Mesenchymal stem cell (in vitro differentiated cells and primary cell): ENCODE data around the gene ZNF524.

Experiments used
- DNase-seq: peaks from one replicate; pipeline ENCODE4 v3.0.0-alpha.2; 2013
- H2AFZ ChIP-seq: one replicate; pipeline ENCODE4 v1.6.1; 2013; ENCODE audit warnings: low read depth, mild to moderate bottlenecking, control low read depth, inconsistent platforms, low read length, moderate library complexity
- H2AK5ac ChIP-seq: 2 replicates; pipeline ENCODE4 v1.6.1; 2013; ENCODE audit warnings: low read length, moderate library complexity, mild to moderate bottlenecking, inconsistent platforms; ENCODE audit not compliant: severe bottlenecking
- H2BK120ac ChIP-seq: one replicate; pipeline ENCODE4 v1.6.1; 2013; ENCODE audit warnings: low read depth, mild to moderate bottlenecking, inconsistent platforms, low read length, moderate library complexity
- H2BK12ac ChIP-seq, 2 experiments: one replicate each; pipeline ENCODE4 v1.6.1; 2013; ENCODE audit warnings: inconsistent platforms in 2 of 2, low read length in 2 of 2, mild to moderate bottlenecking in 2 of 2, moderate library complexity in 2 of 2, control low read depth in 1 of 2
- H2BK15ac ChIP-seq: one replicate; pipeline ENCODE4 v1.6.1; 2013; ENCODE audit warnings: mild to moderate bottlenecking, low read depth, inconsistent platforms; ENCODE audit not compliant: poor library complexity, severe bottlenecking
- H2BK5ac ChIP-seq: 2 replicates; pipeline ENCODE4 v1.6.1; 2013; ENCODE audit warnings: low read depth, mild to moderate bottlenecking, low read length, control low read depth, inconsistent platforms; ENCODE audit not compliant: poor library complexity, severe bottlenecking
- H3K14ac ChIP-seq, 2 experiments: one replicate each; pipeline ENCODE4 v1.6.1; 2013; ENCODE audit warnings: inconsistent platforms in 2 of 2, low read length in 2 of 2, control low read depth in 1 of 2, mild to moderate bottlenecking in 1 of 2, moderate library complexity in 1 of 2
- H3K18ac ChIP-seq, 2 experiments: one replicate each; pipeline ENCODE4 v1.6.1; 2013; ENCODE audit warnings: inconsistent platforms in 2 of 2, low read length in 2 of 2, control low read depth in 1 of 2, low read depth in 1 of 2, mild to moderate bottlenecking in 1 of 2
- H3K23ac ChIP-seq, 2 experiments: one replicate each; pipeline ENCODE4 v1.6.1; 2013; ENCODE audit warnings: inconsistent platforms in 2 of 2, low read length in 2 of 2, mild to moderate bottlenecking in 2 of 2, moderate library complexity in 2 of 2, control low read depth in 1 of 2
- H3K27ac ChIP-seq: 2 replicates; pipeline ENCODE4 v1.5.1; 2013; ENCODE audit warnings: mild to moderate bottlenecking, moderate library complexity, low read length, control low read depth, inconsistent platforms; ENCODE audit not compliant: poor library complexity, severe bottlenecking
- H3K27me3 ChIP-seq, 2 experiments: 2 replicates each; pipeline versions ENCODE4 v1.6.1 to v1.7.0; 2013; ENCODE audit warnings: low read length in 2 of 2, mild to moderate bottlenecking in 2 of 2, moderate library complexity in 2 of 2, control low read depth in 1 of 2, inconsistent platforms in 1 of 2; ENCODE audit not compliant: control insufficient read depth in 1 of 2, insufficient read depth in 1 of 2
- H3K36me3 ChIP-seq, 2 experiments: 2 replicates each; pipeline versions ENCODE4 v1.6.1 to v1.7.0; 2013; ENCODE audit warnings: low read length in 2 of 2, control low read depth in 1 of 2, inconsistent platforms in 1 of 2, low read depth in 1 of 2, mild to moderate bottlenecking in 1 of 2; ENCODE audit not compliant: insufficient read depth in 2 of 2, control insufficient read depth in 1 of 2
- H3K4ac ChIP-seq, 2 experiments: one replicate each; pipeline ENCODE4 v1.6.1; 2013; ENCODE audit warnings: inconsistent platforms in 2 of 2, low read length in 2 of 2, mild to moderate bottlenecking in 2 of 2, moderate library complexity in 2 of 2, control low read depth in 1 of 2, low read depth in 1 of 2
- H3K4me1 ChIP-seq: 2 replicates; pipeline ENCODE4 v1.6.1; 2013; ENCODE audit warnings: low read depth, low read length, control low read depth; ENCODE audit not compliant: control insufficient read depth, insufficient read depth
- H3K4me2 ChIP-seq: 2 replicates; pipeline ENCODE4 v1.6.1; 2013; ENCODE audit warnings: low read length, mild to moderate bottlenecking, inconsistent platforms; ENCODE audit not compliant: poor library complexity, severe bottlenecking
- H3K4me3 ChIP-seq, 2 experiments: 2 replicates each; pipeline versions ENCODE4 v1.5.1 to v1.7.0; 2013; ENCODE audit warnings: low read length in 2 of 2, mild to moderate bottlenecking in 2 of 2, control low read depth in 1 of 2, low read depth in 1 of 2; ENCODE audit not compliant: insufficient read depth in 1 of 2
- H3K79me1 ChIP-seq: replicated peaks from 2 replicates; pipeline ENCODE4 v1.6.1; 2013; ENCODE audit warnings: mild to moderate bottlenecking, control low read depth, low read length, inconsistent platforms; ENCODE audit not compliant: poor library complexity, severe bottlenecking
- H3K9ac ChIP-seq: 2 replicates; pipeline ENCODE4 v1.7.0; 2013; ENCODE audit warnings: mild to moderate bottlenecking, low read length, moderate library complexity
- H3K9me3 ChIP-seq: 2 replicates; pipeline ENCODE4 v1.7.0; 2013; ENCODE audit warnings: mild to moderate bottlenecking, low read length; ENCODE audit not compliant: control insufficient read depth
- H4K8ac ChIP-seq: one replicate; pipeline ENCODE4 v1.6.1; 2013; ENCODE audit warnings: inconsistent platforms, mild to moderate bottlenecking, low read length, moderate library complexity
- H4K91ac ChIP-seq: one replicate; pipeline ENCODE4 v1.6.1; 2013; ENCODE audit warnings: mild to moderate bottlenecking, low read length, inconsistent platforms
- WGBS: methylation state at CpG from one replicate; pipeline ENCODE4 v1.1.7; 2013; ENCODE audit warnings: mixed read lengths; 5-methylcytosine and 5-hydroxymethylcytosine counted together

Gene ZNF524

GRCh38 chr19:55643887-55644176 lies 43.7 kb downstream of the ZNF524 start:
- Histone ChIP-seq H3K23ac (no peak overlapping the region), H3K27ac (peak overlapping the region; percentile 33), H3K4me2 (peak overlapping the region; percentile 89), H3K4me1 (peaks cover 38% of the 10 kb centered on the region), H3K79me1 (peaks cover 19% of the 10 kb centered on the region), H4K91ac (no peak overlapping the region), H3K9ac (peak overlapping the region; percentile 94), H3K4me3 (peak overlapping the region; percentile 82 to 94), H2AK5ac (peak overlapping the region; percentile 38), H2BK120ac (peak overlapping the region; percentile 59), H4K8ac (no peak overlapping the region), H2BK5ac (no peak overlapping the region), H3K36me3 (peaks cover 22 to 23% of the 10 kb centered on the region in 2 experiments), H3K14ac (peak overlapping the region in 1 of 2 experiments; percentile 26), H2AFZ (no peak overlapping the region), H3K9me3 (no peaks in the 10 kb centered on the region), H3K27me3 (no peaks in the 10 kb centered on the region), H3K4ac (peak overlapping the region; percentile 5 to 19), H2BK12ac (no peak overlapping the region), H2BK15ac (peak overlapping the region; percentile 6), H3K18ac (no peak overlapping the region)
- DNase-seq, result no peak
- WGBS, result under 1% methylated on average over 15 of the region's 15 CpGs

GRCh38 chr19:55644191-55644833 lies 44.2 kb downstream of the ZNF524 start:
- H2AK5ac ChIP-seq, result peak overlapping the region; percentile 38
- H2BK5ac ChIP-seq, result no peak overlapping the region
- H2BK12ac ChIP-seq, result no peak overlapping the region
- peak overlapping the region; percentile 6 for H2BK15ac ChIP-seq
- H3K27ac ChIP-seq, result peak overlapping the region; percentile 33
- peaks cover 23% of the 10 kb centered on the region for H3K79me1 ChIP-seq
- no peak overlapping the region for H2AFZ ChIP-seq
- H3K4me2 ChIP-seq, result peak overlapping the region; percentile 89
- H3K27me3 ChIP-seq, result no peaks in the 10 kb centered on the region
- no peak overlapping the region for H2BK120ac ChIP-seq
- H3K4ac ChIP-seq, result peak overlapping the region in 1 of 2 experiments; percentile 19
- H3K36me3 ChIP-seq, result peaks cover 17 to 25% of the 10 kb centered on the region in 2 experiments
- peak overlapping the region; percentile 94 for H3K9ac ChIP-seq
- no peaks in the 10 kb centered on the region for H3K9me3 ChIP-seq
- DNase-seq, result no peak
- peak overlapping the region in 1 of 2 experiments; percentile 26 for H3K14ac ChIP-seq
- peak overlapping the region; percentile 4 for H4K8ac ChIP-seq
- H4K91ac ChIP-seq, result no peak overlapping the region
- H3K4me3 ChIP-seq, result peak overlapping the region; percentile 82 to 94
- H3K4me1 ChIP-seq, result peaks cover 42% of the 10 kb centered on the region
- WGBS, result 54% methylated on average over 10 of the region's 12 CpGs
- H3K23ac ChIP-seq, result no peak overlapping the region
- H3K18ac ChIP-seq, result no peak overlapping the region

- Histone ChIP-seq H3K4me1 (peaks cover 45% of the 10 kb centered on the region), H3K27ac (no peak overlapping the region), H3K79me1 (peaks cover 27% of the 10 kb centered on the region), H2BK15ac (no peak overlapping the region), H3K27me3 (no peaks in the 10 kb centered on the region), H2BK120ac (no peak overlapping the region), H2AK5ac (no peak overlapping the region), H3K4ac (no peak overlapping the region), H3K36me3 (peaks cover 17 to 30% of the 10 kb centered on the region in 2 experiments), H4K91ac (no peak overlapping the region), H4K8ac (no peak overlapping the region), H3K4me3 (peak overlapping the region; percentile 28 to 94), H3K14ac (no peak overlapping the region), H3K23ac (no peak overlapping the region), H2BK5ac (no peak overlapping the region), H3K18ac (no peak overlapping the region), H2AFZ (no peak overlapping the region), H3K9me3 (no peaks in the 10 kb centered on the region), H3K4me2 (peak overlapping the region; percentile 89), H3K9ac (peak overlapping the region; percentile 94), H2BK12ac (no peak overlapping the region)
- no peak for DNase-seq
- WGBS, result 93% methylated on average over 28 of the region's 28 CpGs
Measured at GRCh38 chr19:55644842-55645511, 44.9 kb downstream of the ZNF524 start.

GRCh38 chr19:55645512-55645881 lies 45.4 kb downstream of the ZNF524 start:
- Histone ChIP-seq H2AK5ac (no peak overlapping the region), H2BK5ac (no peak overlapping the region), H4K8ac (no peak overlapping the region), H2BK120ac (no peak overlapping the region), H3K4me3 (no peak overlapping the region), H3K23ac (no peak overlapping the region), H3K14ac (no peak overlapping the region), H3K9ac (peak overlapping the region; percentile 94), H3K18ac (no peak overlapping the region), H3K27ac (no peak overlapping the region), H3K79me1 (peaks cover 30% of the 10 kb centered on the region), H3K36me3 (peaks cover 17 to 31% of the 10 kb centered on the region in 2 experiments), H3K4me2 (no peak overlapping the region), H3K27me3 (no peaks in the 10 kb centered on the region), H4K91ac (no peak overlapping the region), H2BK15ac (no peak overlapping the region), H2BK12ac (no peak overlapping the region), H3K4me1 (peaks cover 42% of the 10 kb centered on the region), H2AFZ (no peak overlapping the region), H3K9me3 (no peaks in the 10 kb centered on the region), H3K4ac (no peak overlapping the region)
- no peak for DNase-seq
- WGBS, result 93% methylated on average over 4 of the region's 5 CpGs
